GM21576 (cell line): ENCODE results near the gene NDUFC1.
"Not testable (repeated sequence)": the region's sequence is repeated elsewhere in the genome, so short reads cannot be mapped to it uniquely, and the experiment has no call there.

Experiments
- ATAC-seq: cut with Tn5 transposase; IDR thresholded peaks from one replicate; pipeline ENCODE4 v1.9.1; 2021; ENCODE audit warnings: mild to moderate bottlenecking, moderate library complexity; ENCODE audit not compliant: unreplicated experiment

NDUFC1 gene

GRCh38 chr4:139299536-139299935 is 2.7 kb downstream of the NDUFC1 start:
- no peak for ATAC-seq

GRCh38 chr4:139297001-139297410 is 5.3 kb downstream of the NDUFC1 start:
- no peak for ATAC-seq

DNA sequence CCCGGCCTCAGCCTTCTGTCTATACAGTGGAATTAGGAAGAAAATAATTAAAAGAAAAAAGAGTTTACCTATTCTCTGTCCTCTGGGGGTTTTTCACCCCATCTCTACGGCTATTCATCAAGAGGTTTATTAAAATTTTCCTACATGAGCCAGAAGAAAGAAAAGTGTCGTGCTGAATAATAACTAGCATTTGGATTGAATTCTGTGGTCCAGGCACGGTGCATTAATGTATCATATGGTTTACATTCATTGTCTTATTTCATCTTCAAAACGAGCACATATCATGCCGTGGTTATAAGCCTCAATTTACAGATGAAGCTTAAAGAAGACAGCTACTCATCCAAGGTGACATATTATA is 6.4 kb downstream of the NDUFC1 start:
- no peak for ATAC-seq

DNA sequence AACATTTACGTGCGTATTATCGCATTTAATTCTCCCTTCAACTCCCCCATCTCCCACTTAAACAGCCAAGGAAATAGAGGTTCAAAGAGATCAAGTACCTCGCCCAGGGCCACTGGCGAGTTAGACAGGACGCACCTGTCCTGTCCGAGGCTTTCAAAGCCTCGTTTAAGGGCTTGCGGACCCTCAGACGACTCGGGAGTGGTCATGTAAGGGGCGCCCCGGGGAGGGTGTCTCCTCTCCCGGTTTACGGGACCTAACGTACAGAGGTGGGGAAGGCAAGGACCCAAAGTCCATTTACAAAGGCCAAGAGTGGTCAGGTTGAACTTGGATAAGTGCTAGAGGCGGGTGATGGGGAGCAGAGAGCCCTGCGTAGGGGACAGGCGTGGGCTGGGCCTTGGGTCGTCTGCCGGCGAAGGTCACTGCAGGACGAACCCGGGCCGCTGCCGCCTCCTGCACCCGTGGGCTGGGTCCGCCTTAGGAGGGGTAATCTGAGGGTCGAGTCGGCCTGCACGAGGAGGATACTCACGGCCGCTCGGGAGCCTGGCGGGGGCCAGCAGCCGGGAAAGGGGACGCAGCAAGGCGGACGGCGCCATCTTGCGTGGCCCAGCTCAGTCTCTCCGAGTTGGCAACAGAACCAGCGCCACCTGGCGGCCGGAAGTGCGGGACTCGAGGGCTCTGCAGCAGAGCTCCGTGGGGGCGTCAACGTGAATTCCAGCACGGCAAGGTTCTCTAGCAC is 6.9 kb downstream of the NDUFC1 start:
- peak; percentile 93 for ATAC-seq

- ATAC-seq: no peak
These were observed 16.0 kb downstream of the NDUFC1 start for GRCh38 chr4:139286186-139286698.

DNA sequence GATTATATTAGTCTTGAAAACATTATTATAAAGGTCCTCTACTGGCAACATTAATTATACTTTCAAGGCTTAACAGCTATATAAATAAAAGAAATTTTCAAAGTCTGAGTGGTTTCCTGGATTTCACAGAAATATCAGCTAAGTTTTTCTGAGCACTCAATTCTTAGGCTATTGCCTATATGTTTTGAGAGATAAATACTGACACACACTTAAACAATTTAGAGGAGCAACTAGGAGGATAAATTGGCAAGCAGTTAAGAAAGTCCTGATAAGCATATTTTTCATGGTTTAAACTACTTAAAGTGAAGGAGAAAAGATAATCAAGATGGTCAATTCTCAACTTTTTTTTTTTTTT is 19.6 kb downstream of the NDUFC1 start:
- no peak for ATAC-seq

GRCh38 chr4:139282065-139282720 is 20.1 kb downstream of the NDUFC1 start:
- no peak for ATAC-seq

- no peak for ATAC-seq
These were observed 22.3 kb downstream of the NDUFC1 start, which contains the start of gene MGARP for GRCh38 chr4:139279760-139280620. MGARP (minus strand) TSS chr4:139280225; CDS start chr4:139280158, 67 bp downstream.

DNA sequence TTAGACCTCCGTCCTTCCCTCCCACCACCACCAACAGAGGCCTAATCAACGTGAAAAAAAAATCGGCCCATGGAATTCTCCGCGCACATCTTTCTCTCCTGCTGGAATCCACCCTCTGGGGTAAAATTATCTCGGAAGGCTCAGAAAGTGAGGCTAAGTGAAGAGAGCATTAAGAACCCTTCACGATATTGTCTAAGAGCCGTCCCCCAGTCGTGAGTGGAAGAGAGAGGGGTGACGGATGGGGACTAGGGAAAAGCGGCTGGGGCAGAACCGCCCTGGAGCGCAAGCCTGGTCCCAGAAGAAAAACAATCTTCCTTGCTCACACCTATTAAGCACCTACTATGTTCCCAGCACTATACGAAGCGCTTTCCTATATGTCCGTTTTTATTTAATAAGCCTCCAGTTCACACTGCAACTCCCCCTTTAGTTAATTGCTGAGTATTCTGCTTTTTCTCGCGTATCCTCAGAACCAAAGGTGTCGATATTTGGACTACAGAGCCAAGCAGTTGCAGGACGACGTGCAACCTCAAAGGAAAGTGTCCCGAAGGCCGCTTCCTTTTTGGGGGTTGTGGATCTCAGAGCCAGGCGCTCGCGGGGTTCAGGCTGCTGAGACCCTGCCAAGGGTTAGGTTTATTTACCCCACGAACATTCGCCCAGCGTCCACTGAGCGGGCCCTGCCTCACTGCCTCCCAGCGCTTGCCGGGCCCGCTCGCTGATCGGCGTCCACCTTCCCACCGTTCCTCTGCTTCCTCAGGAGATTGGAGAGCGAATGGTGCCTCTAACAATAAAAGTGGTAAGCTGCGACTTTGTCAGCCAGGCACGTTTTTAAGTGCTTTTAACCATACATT is 23.1 kb downstream of the NDUFC1 start:
- no peak for ATAC-seq

GRCh38 chr4:139278485-139278884 is 23.8 kb downstream of the NDUFC1 start:
- ATAC-seq: no peak

GRCh38 chr4:139275281-139275735 is 27.0 kb downstream of the NDUFC1 start:
- ATAC-seq: no peak

GRCh38 chr4:139274790-139275189 is 27.5 kb downstream of the NDUFC1 start:
- no peak for ATAC-seq

DNA sequence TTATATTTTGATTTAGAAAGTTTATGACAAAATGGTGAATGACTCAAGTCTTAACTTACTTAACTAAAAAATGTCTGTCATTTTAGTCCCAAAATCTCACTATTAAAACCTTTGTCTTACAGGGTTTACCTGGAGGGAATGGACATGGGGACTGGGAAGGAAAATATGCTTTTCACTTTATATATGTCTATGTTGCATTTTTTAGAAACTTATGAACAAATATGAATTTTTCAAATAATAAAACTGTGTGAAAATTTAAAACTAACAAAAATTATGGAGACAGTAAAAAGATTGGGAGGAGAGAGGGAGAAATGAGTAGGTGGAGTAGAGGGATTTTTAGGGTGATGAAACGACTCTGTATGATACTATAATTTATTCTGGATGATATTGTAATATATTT is 28.4 kb downstream of the NDUFC1 start:
- no peak for ATAC-seq

GRCh38 chr4:139267301-139267700 is 35.0 kb downstream of the NDUFC1 start:
- no peak for ATAC-seq

GRCh38 chr4:139266583-139267257 is 35.6 kb downstream of the NDUFC1 start:
- ATAC-seq: peak; percentile 98

GRCh38 chr4:139266208-139266582 is 36.1 kb downstream of the NDUFC1 start:
- no peak for ATAC-seq

- no peak for ATAC-seq
These were observed 36.6 kb downstream of the NDUFC1 start for GRCh38 chr4:139265654-139266053.

DNA sequence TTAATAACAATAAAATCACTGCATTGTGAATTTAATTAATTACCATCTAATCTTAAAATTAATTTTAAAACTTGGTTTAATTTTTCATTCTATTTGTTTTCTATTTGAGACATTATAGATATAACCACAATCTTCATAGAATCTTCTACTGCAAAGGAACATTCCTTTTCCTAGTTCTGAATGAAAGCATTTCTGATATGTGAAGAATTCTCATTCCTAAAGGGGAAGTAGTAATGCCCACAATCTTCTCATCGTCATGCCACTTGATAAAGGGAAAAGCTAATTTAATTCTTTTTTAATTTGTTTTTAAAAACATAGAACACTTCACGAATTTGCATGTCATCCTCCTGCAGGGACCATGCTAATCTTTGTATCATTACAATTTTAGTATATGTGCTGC is 45.9 kb downstream of the NDUFC1 start:
- ATAC-seq: no peak

- not testable (repeated sequence) for ATAC-seq
These were observed 46.7 kb downstream of the NDUFC1 start for GRCh38 chr4:139255581-139255980.

DNA sequence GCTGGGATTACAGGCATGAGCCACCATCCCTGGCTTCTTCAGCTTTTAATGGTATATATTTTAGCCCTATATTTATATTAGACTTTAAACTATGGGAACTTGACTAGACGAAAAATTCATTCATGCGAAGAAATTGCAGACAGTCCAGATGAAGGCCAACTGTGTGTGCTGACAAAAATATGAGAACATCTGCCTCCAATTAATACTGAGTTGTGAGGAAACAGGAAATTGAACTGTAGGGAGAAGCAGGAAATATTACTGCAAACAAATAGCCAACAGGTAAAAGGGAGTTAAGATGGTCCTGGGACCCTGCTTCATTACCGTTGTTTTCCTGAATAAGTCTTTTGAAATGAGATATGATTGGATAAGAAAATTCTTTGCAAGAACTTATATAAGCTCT is 48.6 kb downstream of the NDUFC1 start:
- no peak for ATAC-seq
